Stimulated activated naive CD8-positive, alpha-beta T cell treated with anti-CD3 and anti-CD28 coated beads, Interleukin-15, Interleukin-2, amounts not matched to agents 100 ng/mL and 50 ng/mL, for 24 hours (primary cell): ENCODE data around the gene CCL27.

Experiments used
- H3K27ac Mint-ChIP-seq: one replicate; pipeline ENCODE4 v1.8.0; 2021; ENCODE audit warnings: mild to moderate bottlenecking, mixed read lengths
- H3K27me3 Mint-ChIP-seq: one replicate; pipeline ENCODE4 v1.8.0; 2021; ENCODE audit warnings: mixed read lengths
- H3K36me3 Mint-ChIP-seq: one replicate; pipeline ENCODE4 v1.8.0; 2021; ENCODE audit warnings: low read depth, mixed read lengths
- H3K4me1 Mint-ChIP-seq: one replicate; pipeline ENCODE4 v1.8.0; 2021; ENCODE audit warnings: low read depth, mixed read lengths
- H3K4me3 Mint-ChIP-seq: one replicate; pipeline ENCODE4 v1.8.0; 2021; ENCODE audit warnings: mild to moderate bottlenecking, mixed read lengths
- H3K9me3 Mint-ChIP-seq: one replicate; pipeline ENCODE4 v1.8.0; 2021; ENCODE audit warnings: mixed read lengths

Gene CCL27

GRCh38 chr9:34662526-34663302 is at the start of gene CCL27:
TSS of gene CCL27 (minus strand) at chr9:34662657. CDS start at chr9:34662633, 24 bp downstream.
- Mint-ChIP-seq H3K4me3 (no peak within 1 kb of the TSS), H3K9me3 (no peaks in the 10 kb centered on the region), H3K27me3 (no peaks in the 10 kb centered on the region), H3K27ac (peak within 1 kb of the TSS; percentile 9), H3K36me3 (no peaks in the 10 kb centered on the region), H3K4me1 (peaks cover 28% of the 10 kb centered on the region)

GRCh38 chr9:34712140-34712539 is 49.7 kb upstream of the CCL27 start:
- no peaks in the 10 kb centered on the region for H3K9me3 Mint-ChIP-seq
- no peaks in the 10 kb centered on the region for H3K36me3 Mint-ChIP-seq
- no peak overlapping the region for H3K4me3 Mint-ChIP-seq
- no peaks in the 10 kb centered on the region for H3K4me1 Mint-ChIP-seq
- H3K27me3 Mint-ChIP-seq = peaks cover 13% of the 10 kb centered on the region
- no peak overlapping the region for H3K27ac Mint-ChIP-seq

- H3K27me3 Mint-ChIP-seq = peaks cover 13% of the 10 kb centered on the region
- H3K27ac Mint-ChIP-seq = no peak within 1 kb of the TSS
- no peaks in the 10 kb centered on the region for H3K9me3 Mint-ChIP-seq
- H3K4me1 Mint-ChIP-seq = no peaks in the 10 kb centered on the region
- no peaks in the 10 kb centered on the region for H3K36me3 Mint-ChIP-seq
- H3K4me3 Mint-ChIP-seq = no peak within 1 kb of the TSS
Measured at GRCh38 chr9:34710023-34710422, 47.6 kb upstream of the CCL27 start, which contains the start of gene CCL21. TSS of gene CCL21 (minus strand) at chr9:34710136. CDS start at chr9:34710066, 70 bp downstream.

- Mint-ChIP-seq H3K4me3 (no peak overlapping the region), H3K36me3 (no peaks in the 10 kb centered on the region), H3K27me3 (peaks cover 13% of the 10 kb centered on the region), H3K27ac (no peak overlapping the region), H3K4me1 (no peaks in the 10 kb centered on the region), H3K9me3 (no peaks in the 10 kb centered on the region)
Measured at GRCh38 chr9:34709196-34709978, 46.9 kb upstream of the CCL27 start.

GRCh38 chr9:34707130-34707529 is 44.7 kb upstream of the CCL27 start:
- H3K36me3 Mint-ChIP-seq = no peaks in the 10 kb centered on the region
- H3K4me1 Mint-ChIP-seq = peaks cover under 1% of the 10 kb centered on the region
- no peak overlapping the region for H3K4me3 Mint-ChIP-seq
- peaks cover 4% of the 10 kb centered on the region for H3K27me3 Mint-ChIP-seq
- no peak overlapping the region for H3K27ac Mint-ChIP-seq
- no peaks in the 10 kb centered on the region for H3K9me3 Mint-ChIP-seq

- peak overlapping the region; percentile 32 for H3K27ac Mint-ChIP-seq
- no peaks in the 10 kb centered on the region for H3K36me3 Mint-ChIP-seq
- no peaks in the 10 kb centered on the region for H3K9me3 Mint-ChIP-seq
- H3K27me3 Mint-ChIP-seq = peaks cover 10% of the 10 kb centered on the region
- H3K4me3 Mint-ChIP-seq = peak overlapping the region; percentile 81
- H3K4me1 Mint-ChIP-seq = peaks cover 8% of the 10 kb centered on the region
Measured at GRCh38 chr9:34701769-34702736, 39.6 kb upstream of the CCL27 start.

- H3K27ac Mint-ChIP-seq = no peak overlapping the region
- H3K36me3 Mint-ChIP-seq = no peaks in the 10 kb centered on the region
- H3K4me1 Mint-ChIP-seq = peaks cover 8% of the 10 kb centered on the region
- peaks cover 10% of the 10 kb centered on the region for H3K27me3 Mint-ChIP-seq
- peak overlapping the region; percentile 81 for H3K4me3 Mint-ChIP-seq
- no peaks in the 10 kb centered on the region for H3K9me3 Mint-ChIP-seq
Measured at GRCh38 chr9:34701023-34701768, 38.7 kb upstream of the CCL27 start.

- Mint-ChIP-seq H3K9me3 (no peaks in the 10 kb centered on the region), H3K36me3 (no peaks in the 10 kb centered on the region), H3K27me3 (peaks cover 1% of the 10 kb centered on the region), H3K27ac (no peak overlapping the region), H3K4me1 (no peaks in the 10 kb centered on the region), H3K4me3 (no peak overlapping the region)
Measured at GRCh38 chr9:34694811-34695210, 32.4 kb upstream of the CCL27 start.

GRCh38 chr9:34693560-34693959 is 31.1 kb upstream of the CCL27 start:
- Mint-ChIP-seq H3K4me1 (no peaks in the 10 kb centered on the region), H3K36me3 (no peaks in the 10 kb centered on the region), H3K27me3 (no peaks in the 10 kb centered on the region), H3K9me3 (no peaks in the 10 kb centered on the region), H3K4me3 (no peak overlapping the region), H3K27ac (no peak overlapping the region)

GRCh38 chr9:34691936-34692315 is 29.5 kb upstream of the CCL27 start:
- no peak overlapping the region for H3K27ac Mint-ChIP-seq
- no peak overlapping the region for H3K4me3 Mint-ChIP-seq
- no peaks in the 10 kb centered on the region for H3K27me3 Mint-ChIP-seq
- H3K9me3 Mint-ChIP-seq = no peaks in the 10 kb centered on the region
- H3K36me3 Mint-ChIP-seq = no peaks in the 10 kb centered on the region
- no peaks in the 10 kb centered on the region for H3K4me1 Mint-ChIP-seq

- H3K4me1 Mint-ChIP-seq = no peaks in the 10 kb centered on the region
- H3K27ac Mint-ChIP-seq = no peak within 1 kb of the TSS
- H3K27me3 Mint-ChIP-seq = no peaks in the 10 kb centered on the region
Measured at GRCh38 chr9:34690983-34691935, 28.8 kb upstream of the CCL27 start, which contains the start of gene CCL19. TSS of gene CCL19 (minus strand) at chr9:34691276. CDS start at chr9:34691139, 137 bp downstream.

GRCh38 chr9:34689512-34689911 is 27.1 kb upstream of the CCL27 start:
- no peak overlapping the region for H3K4me3 Mint-ChIP-seq

More at GRCh38 chr9:34690983-34691935, 28.8 kb upstream of the CCL27 start, which contains the start of gene CCL19:
- Mint-ChIP-seq H3K9me3 (no peaks in the 10 kb centered on the region), H3K36me3 (no peaks in the 10 kb centered on the region), H3K4me3 (no peak within 1 kb of the TSS)

GRCh38 chr9:34689116-34689470 is 26.6 kb upstream of the CCL27 start:
- H3K27ac Mint-ChIP-seq = no peak overlapping the region
- no peaks in the 10 kb centered on the region for H3K9me3 Mint-ChIP-seq
- no peak overlapping the region for H3K4me3 Mint-ChIP-seq
- H3K36me3 Mint-ChIP-seq = no peaks in the 10 kb centered on the region
- H3K27me3 Mint-ChIP-seq = no peaks in the 10 kb centered on the region
- H3K4me1 Mint-ChIP-seq = peaks cover 5% of the 10 kb centered on the region

More at GRCh38 chr9:34689512-34689911, 27.1 kb upstream of the CCL27 start:
- Mint-ChIP-seq H3K27ac (no peak overlapping the region), H3K4me1 (peaks cover under 1% of the 10 kb centered on the region), H3K36me3 (no peaks in the 10 kb centered on the region), H3K9me3 (no peaks in the 10 kb centered on the region), H3K27me3 (no peaks in the 10 kb centered on the region)
